Loucy (cell line): ENCODE results near the gene CLIC3.
A peak's percentile ranks its signal among the peaks of the same experiment; 100 is the strongest.
"Not testable (repeated sequence)": the region's sequence is repeated elsewhere in the genome, so short reads cannot be mapped to it uniquely, and the experiment has no call there.

ENCODE experiments used
- H2AFZ ChIP-seq: fragments of 200-600 bp; sonication (generic); 2 replicates; pipeline ENCODE4 v1.6.0; 2016; ENCODE audit warnings: antibody characterized with exemption, mild to moderate bottlenecking, low read length, moderate library complexity
- H3F3A ChIP-seq: fragments of 200-600 bp; 2 replicates; pipeline ENCODE4 v1.6.0; 2016; ENCODE audit warnings: antibody characterized with exemption, low read depth, mild to moderate bottlenecking
- H3K27me3 ChIP-seq: fragments of 200-600 bp; sonication (generic); 2 replicates; pipeline ENCODE4 v1.6.1; 2014; ENCODE audit warnings: low read length, mild to moderate bottlenecking; ENCODE audit not compliant: insufficient read depth, poor library complexity, severe bottlenecking
- H3K36me3 ChIP-seq: fragments of 200-600 bp; sonication (generic); 2 replicates; pipeline ENCODE4 v1.6.1; 2016; ENCODE audit warnings: low read length; ENCODE audit not compliant: insufficient read depth
- H3K4me1 ChIP-seq: fragments of 200-600 bp; sonication (generic); 2 replicates; pipeline ENCODE4 v1.5.1; 2014; ENCODE audit warnings: low read length, mild to moderate bottlenecking; ENCODE audit not compliant: insufficient read depth, poor library complexity, severe bottlenecking
- H3K4me2 ChIP-seq: fragments of 200-600 bp; sonication (generic); 2 replicates; pipeline ENCODE4 v1.6.0; 2014; ENCODE audit warnings: antibody characterized with exemption, low read length, low read depth, mild to moderate bottlenecking; ENCODE audit not compliant: poor library complexity, severe bottlenecking
- H3K4me3 ChIP-seq: fragments of 200-600 bp; sonication (generic); 2 replicates; pipeline ENCODE4 v1.5.1; 2014; ENCODE audit warnings: low read length, mild to moderate bottlenecking, mixed read lengths; ENCODE audit not compliant: poor library complexity, severe bottlenecking
- H3K79me2 ChIP-seq: fragments of 200-600 bp; sonication (generic); 2 replicates; pipeline ENCODE4 v1.6.1; 2014; ENCODE audit warnings: low read length; ENCODE audit not compliant: insufficient read depth
- H3K9ac ChIP-seq: fragments of 200-600 bp; sonication (generic); 2 replicates; pipeline ENCODE4 v1.6.0; 2014; ENCODE audit warnings: mild to moderate bottlenecking, low read depth, low read length, moderate library complexity; ENCODE audit not compliant: poor library complexity, severe bottlenecking
- H3K9me2 ChIP-seq: fragments of 200-600 bp; sonication (generic); replicated peaks from 2 replicates; pipeline ENCODE4 v1.6.1; 2016; ENCODE audit warnings: low read depth, low read length, mixed read lengths
- H3K9me3 ChIP-seq: fragments of 200-600 bp; sonication (generic); 2 replicates; pipeline ENCODE4 v1.6.1; 2014; ENCODE audit warnings: mild to moderate bottlenecking, antibody characterized with exemption, low read length, low read depth; ENCODE audit not compliant: insufficient read depth
- H4K20me1 ChIP-seq: fragments of 200-600 bp; sonication (generic); 2 replicates; pipeline ENCODE4 v1.6.0; 2014; ENCODE audit warnings: antibody characterized with exemption, low read length, mild to moderate bottlenecking; ENCODE audit not compliant: insufficient read depth, poor library complexity, severe bottlenecking
- EZH2phosphoT487 ChIP-seq: fragments of 200-600 bp; IDR thresholded peaks from 2 replicates; pipeline ENCODE4 v1.6.1; 2018; ENCODE audit warnings: antibody characterized with exemption, mild to moderate bottlenecking, moderate library complexity, borderline replicate concordance
- TF ChIP-seq, protein P1 (sequence below): fragments of 200-600 bp; sonication (generic); conservative IDR thresholded peaks from 2 replicates; pipeline ENCODE4 v1.5.1; 2014; ENCODE audit warnings: mild to moderate bottlenecking, antibody characterized with exemption, low read length

CLIC3 gene

DNA sequence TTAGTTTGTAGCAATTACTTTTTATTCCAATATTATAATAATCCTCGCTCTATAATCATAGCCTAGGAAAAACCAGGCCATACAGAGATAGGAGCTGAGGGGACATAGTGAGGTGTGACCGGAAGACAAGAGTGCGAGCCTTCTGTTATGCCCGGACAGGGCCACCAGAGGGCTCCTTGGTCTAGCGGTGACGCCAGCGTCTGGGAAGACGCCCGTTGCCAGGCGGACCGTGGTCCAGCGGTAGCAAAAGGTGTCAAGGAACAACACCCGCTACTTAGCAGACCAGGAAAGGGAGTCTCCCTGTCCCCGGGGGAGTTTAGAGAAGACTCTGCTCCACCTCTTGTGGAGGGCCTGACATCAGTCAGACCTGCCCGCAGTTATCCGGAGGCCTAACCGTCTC, 7.9 kb upstream of the CLIC3 start:
- not testable (repeated sequence) for H2AFZ ChIP-seq, H3K9ac ChIP-seq, H3K4me3 ChIP-seq, H3F3A ChIP-seq, H3K9me2 ChIP-seq, H3K27me3 ChIP-seq, H3K79me2 ChIP-seq, H3K36me3 ChIP-seq, H4K20me1 ChIP-seq, H3K4me1 ChIP-seq, H3K4me2 ChIP-seq, H3K9me3 ChIP-seq
- TF ChIP-seq, protein P1, sequence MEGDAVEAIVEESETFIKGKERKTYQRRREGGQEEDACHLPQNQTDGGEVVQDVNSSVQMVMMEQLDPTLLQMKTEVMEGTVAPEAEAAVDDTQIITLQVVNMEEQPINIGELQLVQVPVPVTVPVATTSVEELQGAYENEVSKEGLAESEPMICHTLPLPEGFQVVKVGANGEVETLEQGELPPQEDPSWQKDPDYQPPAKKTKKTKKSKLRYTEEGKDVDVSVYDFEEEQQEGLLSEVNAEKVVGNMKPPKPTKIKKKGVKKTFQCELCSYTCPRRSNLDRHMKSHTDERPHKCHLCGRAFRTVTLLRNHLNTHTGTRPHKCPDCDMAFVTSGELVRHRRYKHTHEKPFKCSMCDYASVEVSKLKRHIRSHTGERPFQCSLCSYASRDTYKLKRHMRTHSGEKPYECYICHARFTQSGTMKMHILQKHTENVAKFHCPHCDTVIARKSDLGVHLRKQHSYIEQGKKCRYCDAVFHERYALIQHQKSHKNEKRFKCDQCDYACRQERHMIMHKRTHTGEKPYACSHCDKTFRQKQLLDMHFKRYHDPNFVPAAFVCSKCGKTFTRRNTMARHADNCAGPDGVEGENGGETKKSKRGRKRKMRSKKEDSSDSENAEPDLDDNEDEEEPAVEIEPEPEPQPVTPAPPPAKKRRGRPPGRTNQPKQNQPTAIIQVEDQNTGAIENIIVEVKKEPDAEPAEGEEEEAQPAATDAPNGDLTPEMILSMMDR, result peak; percentile 22; the same call in 1 of the 2 replicates

DNA sequence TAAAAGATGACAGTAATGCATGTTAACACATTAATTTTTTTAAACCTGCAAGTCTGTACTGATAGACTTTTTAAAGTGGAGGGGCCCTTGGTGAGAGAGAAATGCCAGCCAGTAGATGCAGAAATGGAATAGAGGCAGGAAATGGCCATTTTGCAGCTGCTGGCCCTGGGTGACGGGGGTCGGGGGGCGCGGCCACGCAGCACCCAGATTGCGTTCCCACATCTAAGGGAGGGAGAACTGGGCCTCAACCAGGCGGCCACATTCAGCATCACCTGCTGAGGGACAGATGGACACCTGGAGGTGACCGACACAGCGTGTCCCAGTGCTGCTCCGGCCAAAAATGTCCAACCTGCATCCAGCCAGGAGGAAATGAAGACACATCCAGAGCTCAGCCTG, 6.3 kb upstream of the CLIC3 start:
- Histone ChIP-seq H3K27me3 (no peaks in the 10 kb centered on the region), H3K4me1 (peaks cover 3% of the 10 kb centered on the region), H4K20me1 (no peaks in the 10 kb centered on the region), H3K36me3 (no peaks in the 10 kb centered on the region), H3F3A (no peaks in the 10 kb centered on the region), H3K9ac (no peak overlapping the region), H3K9me2 (no peaks in the 10 kb centered on the region), H2AFZ (no peak overlapping the region), H3K4me3 (no peak overlapping the region), H3K79me2 (no peaks in the 10 kb centered on the region), H3K4me2 (no peak overlapping the region), H3K9me3 (no peaks in the 10 kb centered on the region)
- TF ChIP-seq EZH2phosphoT487, result no peak
- TF ChIP-seq, protein P1, result no peak

DNA sequence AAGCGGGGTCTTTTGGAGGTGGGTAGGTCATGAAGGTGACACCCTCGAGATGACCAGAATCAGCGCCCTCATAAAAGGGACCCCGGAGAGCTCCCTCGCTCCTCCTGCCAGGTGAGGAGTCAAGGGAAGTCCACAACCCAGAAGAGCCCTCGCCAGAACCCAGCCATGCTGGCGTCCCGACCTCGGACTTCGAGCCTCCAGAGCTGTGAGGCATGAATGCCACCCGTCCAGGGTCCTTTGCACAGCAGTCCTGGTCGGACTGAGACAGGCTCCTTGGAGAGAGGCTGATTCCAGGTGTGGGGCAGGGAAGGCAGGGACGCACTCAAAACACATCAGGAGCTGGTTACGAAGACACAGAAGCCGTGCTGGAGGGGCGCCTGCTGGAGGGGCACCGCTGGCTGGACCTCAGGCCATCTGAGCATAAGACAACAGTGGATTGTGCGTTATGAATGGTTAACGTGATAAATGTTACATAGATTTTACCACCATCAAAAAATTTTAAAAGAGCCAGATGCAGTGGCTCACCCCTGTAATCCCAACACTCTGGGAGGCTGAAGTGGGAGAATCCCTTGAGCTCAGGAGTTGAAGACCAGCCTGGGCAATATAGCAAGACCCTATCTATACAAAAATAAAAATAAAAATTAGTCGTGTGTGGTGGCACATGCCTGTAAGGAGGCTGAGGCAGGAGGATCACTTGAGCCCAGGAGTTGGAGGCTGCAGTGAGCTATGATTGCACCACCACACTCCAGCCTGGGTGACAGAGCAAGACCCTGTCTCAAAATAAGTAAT, 5.7 kb upstream of the CLIC3 start:
- H4K20me1 ChIP-seq, result no peaks in the 10 kb centered on the region
- H3K79me2 ChIP-seq, result no peaks in the 10 kb centered on the region
- peaks cover 3% of the 10 kb centered on the region for H3K4me1 ChIP-seq
- H3K4me2 ChIP-seq, result no peak overlapping the region
- H3K9me2 ChIP-seq, result no peaks in the 10 kb centered on the region
- no peaks in the 10 kb centered on the region for H3K27me3 ChIP-seq
- TF ChIP-seq, protein P1, result no peak
- no peaks in the 10 kb centered on the region for H3K9me3 ChIP-seq
- H3K36me3 ChIP-seq, result no peaks in the 10 kb centered on the region
- no peak overlapping the region for H3K4me3 ChIP-seq
- H3K9ac ChIP-seq, result no peak overlapping the region
- no peak overlapping the region for H2AFZ ChIP-seq
- no peaks in the 10 kb centered on the region for H3F3A ChIP-seq
